GM19324 (cell line): Measurements from ENCODE around the gene FAM222B.
A peak's percentile ranks its signal among the peaks of the same experiment; 100 is the strongest.
"Not testable (repeated sequence)": the region's sequence is repeated elsewhere in the genome, so short reads cannot be mapped to it uniquely, and the experiment has no call there.

Experiments
- ATAC-seq: cut with Tn5 transposase; IDR thresholded peaks from one replicate; pipeline ENCODE4 v1.9.1; 2021; ENCODE audit warnings: mild to moderate bottlenecking, moderate library complexity; ENCODE audit not compliant: unreplicated experiment, low FRiP score

Gene FAM222B

DNA sequence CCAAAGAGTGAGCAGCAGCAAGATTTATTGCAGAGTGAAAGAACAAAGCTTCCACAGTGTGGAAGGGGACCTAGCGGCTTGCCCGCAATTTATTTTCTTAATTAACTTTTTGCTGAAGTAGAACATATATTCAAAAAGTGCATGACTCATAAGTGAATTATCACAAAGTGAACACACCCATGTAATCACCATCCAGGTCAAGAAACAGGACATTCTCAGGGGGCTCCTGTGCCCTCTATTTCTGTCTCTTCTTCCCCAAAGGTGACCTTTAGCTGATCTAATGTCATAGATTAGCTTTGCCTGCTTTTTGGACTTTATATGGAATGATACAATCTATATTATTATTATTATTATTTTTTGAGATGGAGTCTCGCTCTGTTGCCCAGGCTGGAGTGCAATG is 32.2 kb upstream of the FAM222B start:
- no peak for ATAC-seq

GRCh38 chr17:28873839-28874238 is 31.2 kb upstream of the FAM222B start:
- ATAC-seq, result no peak

DNA sequence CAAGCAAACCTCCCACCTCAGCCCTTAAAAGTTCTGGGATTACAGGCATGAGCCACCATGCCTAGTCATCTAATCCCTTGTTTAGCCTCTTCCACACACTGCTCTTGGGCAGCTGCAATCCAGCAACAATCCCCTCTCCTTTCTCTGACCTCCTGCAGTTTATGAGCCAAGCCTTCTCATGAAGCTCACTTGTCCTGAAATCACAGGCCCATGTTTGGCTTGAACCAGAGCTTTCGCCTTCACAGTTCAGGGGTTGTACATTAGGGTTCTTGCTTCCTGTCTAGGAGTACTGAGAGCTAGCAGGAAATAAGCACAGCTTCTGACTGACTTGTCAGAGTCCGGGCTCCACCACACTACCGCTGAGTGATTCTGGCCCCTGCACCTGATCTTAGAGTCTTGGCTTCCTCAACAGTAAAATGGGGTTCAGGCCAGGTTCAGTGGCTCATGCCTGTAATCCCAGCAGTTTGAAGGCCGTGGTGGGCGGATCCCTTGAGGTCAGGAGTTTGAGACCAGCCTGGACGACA is 28.5 kb upstream of the FAM222B start:
- peak; percentile 70 for ATAC-seq

- no peak for ATAC-seq
Measured at GRCh38 chr17:28867276-28867675, 24.7 kb upstream of the FAM222B start.

- ATAC-seq, result no peak
Measured at GRCh38 chr17:28865946-28866752, 23.6 kb upstream of the FAM222B start.

GRCh38 chr17:28864991-28865849 is 22.6 kb upstream of the FAM222B start:
- no peak for ATAC-seq

- ATAC-seq, result no peak
Measured at GRCh38 chr17:28863953-28864352, 21.4 kb upstream of the FAM222B start.

DNA sequence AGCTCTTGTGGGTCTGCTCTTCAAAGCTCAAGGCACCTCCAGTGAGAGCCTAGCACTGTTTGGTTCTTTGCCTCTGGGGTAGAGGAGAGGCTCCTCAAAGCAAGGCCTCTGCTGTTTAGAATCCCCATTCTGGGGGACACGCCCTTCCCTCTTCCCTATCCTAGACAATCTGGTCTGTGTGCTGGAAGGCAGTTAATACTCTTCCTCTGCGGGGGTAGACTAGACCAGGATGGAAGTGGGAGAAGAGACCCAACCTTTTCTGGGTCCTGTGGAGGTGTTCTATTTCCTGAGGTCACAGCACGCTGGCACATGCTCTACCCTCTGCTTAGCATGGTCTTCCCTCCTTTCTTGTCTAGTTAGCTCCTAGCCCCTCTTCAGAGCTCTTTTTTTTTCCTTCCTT is 20.0 kb upstream of the FAM222B start:
- ATAC-seq, result no peak

DNA sequence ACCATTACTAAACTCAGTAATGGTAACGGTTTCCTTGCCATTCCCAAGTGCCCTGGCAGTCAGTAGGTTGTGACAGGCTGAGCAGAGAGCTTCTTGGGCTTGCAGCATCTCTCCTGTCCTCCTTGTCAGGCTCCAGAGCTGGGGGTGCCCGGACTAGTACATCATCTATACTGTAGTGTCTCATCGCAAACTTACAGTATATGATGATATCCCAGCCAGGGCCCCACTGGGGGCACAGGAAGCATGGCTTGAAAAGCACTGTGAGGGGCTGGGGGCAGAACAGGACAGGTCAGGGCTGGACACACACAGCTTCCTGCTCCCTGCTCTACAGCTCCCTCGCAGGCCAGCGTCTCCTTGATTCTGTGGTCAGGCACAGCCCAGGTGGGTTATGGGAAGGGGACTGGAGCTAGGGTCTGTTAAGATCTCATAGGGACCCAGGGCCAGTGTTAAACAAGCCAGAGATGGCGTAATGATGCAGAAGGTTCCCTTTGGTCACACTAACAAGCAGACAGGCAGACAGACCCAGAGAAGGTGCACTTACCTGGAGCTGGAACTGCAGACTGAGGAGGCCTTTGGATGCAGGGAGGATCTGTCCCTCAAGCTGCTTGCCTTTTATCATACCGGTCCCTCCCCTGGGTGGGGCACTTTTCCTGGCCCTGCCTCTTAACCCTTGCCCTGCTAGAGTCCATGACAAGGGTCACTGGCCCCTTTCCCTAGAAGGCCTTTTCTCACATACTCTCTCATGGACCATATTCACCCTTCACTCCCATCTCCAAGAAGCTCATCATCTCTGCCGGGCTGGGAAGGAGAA is 19.0 kb upstream of the FAM222B start:
- no peak for ATAC-seq

DNA sequence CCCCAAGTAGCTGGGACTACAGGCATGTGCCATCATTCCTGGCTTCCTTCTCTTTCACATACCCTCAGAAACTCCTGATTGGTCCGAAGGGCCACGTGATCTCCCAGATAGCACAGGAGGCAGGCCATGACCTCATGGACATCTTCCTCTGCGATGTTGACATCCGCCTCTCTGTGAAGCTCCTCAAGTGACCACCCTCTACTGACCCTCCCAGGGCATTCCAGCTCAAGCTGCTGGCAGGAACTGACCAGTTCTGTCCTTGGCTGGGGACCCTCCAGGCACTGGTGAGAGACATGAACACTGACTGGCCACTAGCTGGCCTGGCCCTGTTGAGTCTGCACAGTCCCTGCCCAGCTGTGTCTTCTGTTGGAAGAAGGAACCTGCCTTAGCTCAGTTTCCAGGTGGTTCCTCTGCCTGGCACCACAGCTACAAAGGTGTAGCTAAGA is 17.8 kb upstream of the FAM222B start:
- ATAC-seq, result no peak

GRCh38 chr17:28858801-28859355 is 16.3 kb upstream of the FAM222B start:
- ATAC-seq, result no peak

GRCh38 chr17:28857905-28858800 is 15.6 kb upstream of the FAM222B start:
- ATAC-seq, result no peak

DNA sequence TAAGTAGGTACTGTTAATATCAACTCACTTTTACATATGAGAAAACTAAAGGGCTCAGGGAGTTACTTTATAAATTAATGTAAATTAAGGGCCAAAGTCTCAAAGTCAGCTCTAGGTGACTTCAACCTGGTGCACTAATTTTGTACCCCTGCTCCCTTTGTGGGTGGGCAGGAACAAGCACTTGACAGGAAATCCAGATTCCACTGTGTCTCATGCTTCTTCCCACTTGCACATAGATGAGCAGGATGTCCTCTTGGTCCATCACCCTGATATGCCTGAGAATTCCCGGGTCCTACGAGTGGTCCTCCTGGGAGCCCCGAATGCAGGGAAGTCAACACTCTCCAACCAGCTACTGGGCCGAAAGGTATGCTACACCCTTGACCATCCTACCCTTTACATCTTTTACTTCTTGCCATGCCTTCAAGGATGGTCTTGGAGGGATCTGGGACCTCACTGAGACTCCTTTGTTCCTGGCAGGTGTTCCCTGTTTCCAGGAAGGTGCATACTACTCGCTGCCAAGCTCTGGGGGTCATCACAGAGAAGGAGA is 13.5 kb upstream of the FAM222B start:
- no peak for ATAC-seq

GRCh38 chr17:28855336-28855679 is 12.7 kb upstream of the FAM222B start:
- ATAC-seq, result no peak

- ATAC-seq, result peak; percentile 89
Measured at GRCh38 chr17:28854457-28855335, 12.1 kb upstream of the FAM222B start, which contains the start of gene ERAL1. ERAL1 (plus strand) TSS chr17:28855016; CDS start chr17:28855035, 19 bp downstream.

GRCh38 chr17:28853295-28853694 is 10.7 kb upstream of the FAM222B start:
- no peak for ATAC-seq

DNA sequence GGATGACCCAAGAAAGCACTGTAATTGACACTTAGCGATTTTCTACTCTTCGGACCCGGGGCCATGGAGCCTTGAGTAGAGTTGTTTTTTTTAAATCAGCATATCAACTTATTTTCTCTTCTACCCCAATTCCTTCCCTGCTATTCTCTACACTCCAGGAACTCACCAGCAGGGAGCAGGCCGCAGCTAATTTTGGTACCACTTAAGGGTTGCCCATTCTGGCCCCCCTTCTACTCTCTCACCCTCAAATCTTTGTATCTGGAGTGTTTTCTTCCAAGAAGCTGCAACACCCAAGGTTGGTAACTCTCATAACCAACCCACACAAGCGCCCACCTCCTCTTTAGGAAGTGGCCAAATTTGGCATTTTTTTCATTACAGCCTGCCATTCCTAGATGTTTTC is 6.7 kb upstream of the FAM222B start:
- no peak for ATAC-seq

- ATAC-seq, result not testable (repeated sequence)
Measured at GRCh38 chr17:28848667-28849066, 6.1 kb upstream of the FAM222B start.
